ENCODE results near the gene DDX28.

- no peak for TF ChIP-seq CTCF (conservative IDR thresholded peaks at IDR 0.05; ENCODE audit: low read depth in 2 of 2)
- no peak for TF ChIP-seq EZH2 (IDR thresholded peaks at IDR 0.05; ENCODE audit: low read depth, unreplicated experiment)
- no peak for TF ChIP-seq REST (IDR thresholded peaks at IDR 0.05; ENCODE audit: unreplicated experiment)
- TF ChIP-seq POLR2AphosphoS5 (IDR thresholded peaks at IDR 0.05; ENCODE audit: low read depth): no peak
- TF ChIP-seq JUNB (IDR thresholded peaks at IDR 0.05; ENCODE audit: unreplicated experiment): no peak
Observed at GRCh38 chr16:67987460-67988160, 35.4 kb downstream of the DDX28 start.

Measured in GM23338 (cell line).